ENCODE measurements around the gene COL23A1.
"Not testable (repeated sequence)": the region's sequence is repeated elsewhere in the genome, so short reads cannot be mapped to it uniquely, and the experiment has no call there.

The COL23A1 gene

DNA sequence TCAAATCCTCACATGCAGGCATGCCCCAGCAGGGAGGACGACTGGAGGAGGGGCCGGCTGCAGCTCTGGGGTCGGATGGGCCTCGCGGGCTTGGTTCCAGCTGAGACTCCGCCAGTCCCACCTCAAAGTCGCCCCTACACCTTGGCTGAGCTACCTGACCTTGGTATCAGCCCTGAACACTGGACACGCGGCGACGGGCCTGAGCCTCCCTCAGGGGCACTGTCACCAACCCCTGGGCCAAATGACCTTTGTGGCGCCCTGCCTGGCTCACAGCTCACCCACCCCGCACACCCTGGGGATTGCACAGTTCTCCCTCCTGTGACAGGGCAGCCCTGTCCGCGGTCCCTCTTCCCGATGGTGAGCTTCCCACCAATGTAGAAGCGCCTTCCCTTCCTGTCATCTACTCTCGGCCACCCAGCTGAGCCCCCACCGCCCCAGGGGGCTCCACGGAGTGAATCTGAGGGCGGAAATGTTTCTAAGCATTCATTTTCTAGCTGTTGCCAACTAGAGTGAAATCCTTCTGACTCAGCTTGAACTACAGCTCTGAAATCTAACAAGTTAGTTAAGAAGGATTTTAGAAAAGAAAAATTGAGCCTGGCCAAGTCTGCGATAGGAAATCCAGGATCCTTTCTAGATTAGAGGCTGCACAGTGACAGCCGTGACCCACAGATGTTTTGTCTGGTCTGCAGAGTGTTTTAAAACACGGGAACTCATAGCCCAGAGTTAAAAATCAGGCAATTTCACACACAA lies 218.7 kb downstream of the COL23A1 start:
- TF ChIP-seq, protein P1, sequence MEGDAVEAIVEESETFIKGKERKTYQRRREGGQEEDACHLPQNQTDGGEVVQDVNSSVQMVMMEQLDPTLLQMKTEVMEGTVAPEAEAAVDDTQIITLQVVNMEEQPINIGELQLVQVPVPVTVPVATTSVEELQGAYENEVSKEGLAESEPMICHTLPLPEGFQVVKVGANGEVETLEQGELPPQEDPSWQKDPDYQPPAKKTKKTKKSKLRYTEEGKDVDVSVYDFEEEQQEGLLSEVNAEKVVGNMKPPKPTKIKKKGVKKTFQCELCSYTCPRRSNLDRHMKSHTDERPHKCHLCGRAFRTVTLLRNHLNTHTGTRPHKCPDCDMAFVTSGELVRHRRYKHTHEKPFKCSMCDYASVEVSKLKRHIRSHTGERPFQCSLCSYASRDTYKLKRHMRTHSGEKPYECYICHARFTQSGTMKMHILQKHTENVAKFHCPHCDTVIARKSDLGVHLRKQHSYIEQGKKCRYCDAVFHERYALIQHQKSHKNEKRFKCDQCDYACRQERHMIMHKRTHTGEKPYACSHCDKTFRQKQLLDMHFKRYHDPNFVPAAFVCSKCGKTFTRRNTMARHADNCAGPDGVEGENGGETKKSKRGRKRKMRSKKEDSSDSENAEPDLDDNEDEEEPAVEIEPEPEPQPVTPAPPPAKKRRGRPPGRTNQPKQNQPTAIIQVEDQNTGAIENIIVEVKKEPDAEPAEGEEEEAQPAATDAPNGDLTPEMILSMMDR (IDR thresholded peaks at IDR 0.05; ENCODE audit: low read length, missing control alignments) = no peak
- no peak for DNase-seq (ENCODE audit: low read depth)
- no peak overlapping the region for H3K4me3 ChIP-seq (replicated peaks; ENCODE audit: low read depth, low read length)

DNA sequence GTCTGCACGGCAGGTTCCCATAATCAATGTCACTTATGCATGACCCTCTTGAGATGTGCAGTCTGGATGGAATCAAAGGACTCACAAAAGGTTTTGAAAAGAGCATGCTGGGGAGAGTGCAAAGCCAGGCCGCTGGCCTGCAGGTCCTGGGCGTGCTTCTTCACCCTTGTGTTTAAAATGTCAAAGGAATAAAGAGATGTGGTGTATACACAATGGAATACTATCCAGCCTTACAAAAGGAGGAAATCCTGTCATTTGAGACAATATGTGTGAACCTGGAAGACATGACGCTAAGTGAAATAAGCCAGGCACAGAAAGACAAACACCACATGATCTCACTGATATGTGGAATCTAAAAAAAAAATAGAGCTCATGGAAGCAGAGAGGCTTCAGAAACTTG lies 220.1 kb downstream of the COL23A1 start:
- H3K4me3 ChIP-seq (replicated peaks; ENCODE audit: low read depth, low read length) = no peak overlapping the region
- DNase-seq (ENCODE audit: low read depth) = no peak
- TF ChIP-seq, protein P1 (IDR thresholded peaks at IDR 0.05; ENCODE audit: low read length, missing control alignments) = no peak

GRCh38 chr5:178369469-178369868 lies 220.7 kb downstream of the COL23A1 start:
- not testable (repeated sequence) for DNase-seq (ENCODE audit: low read depth); H3K4me3 ChIP-seq (replicated peaks; ENCODE audit: low read depth, low read length)

GRCh38 chr5:178368716-178369300 lies 221.4 kb downstream of the COL23A1 start:
- no peak overlapping the region for H3K4me3 ChIP-seq (replicated peaks; ENCODE audit: low read depth, low read length)
- DNase-seq (ENCODE audit: low read depth) = no peak
- TF ChIP-seq, protein P1 (IDR thresholded peaks at IDR 0.05; ENCODE audit: low read length, missing control alignments) = no peak

GRCh38 chr5:178368274-178368673 lies 221.9 kb downstream of the COL23A1 start:
- TF ChIP-seq, protein P1 (IDR thresholded peaks at IDR 0.05; ENCODE audit: low read length, missing control alignments) = no peak
- DNase-seq (ENCODE audit: low read depth) = no peak
- no peak overlapping the region for H3K4me3 ChIP-seq (replicated peaks; ENCODE audit: low read depth, low read length)

GRCh38 chr5:178367736-178368120 lies 222.5 kb downstream of the COL23A1 start:
- no peak for DNase-seq (ENCODE audit: low read depth)
- TF ChIP-seq, protein P1 (IDR thresholded peaks at IDR 0.05; ENCODE audit: low read length, missing control alignments) = no peak
- H3K4me3 ChIP-seq (replicated peaks; ENCODE audit: low read depth, low read length) = no peak overlapping the region

DNA sequence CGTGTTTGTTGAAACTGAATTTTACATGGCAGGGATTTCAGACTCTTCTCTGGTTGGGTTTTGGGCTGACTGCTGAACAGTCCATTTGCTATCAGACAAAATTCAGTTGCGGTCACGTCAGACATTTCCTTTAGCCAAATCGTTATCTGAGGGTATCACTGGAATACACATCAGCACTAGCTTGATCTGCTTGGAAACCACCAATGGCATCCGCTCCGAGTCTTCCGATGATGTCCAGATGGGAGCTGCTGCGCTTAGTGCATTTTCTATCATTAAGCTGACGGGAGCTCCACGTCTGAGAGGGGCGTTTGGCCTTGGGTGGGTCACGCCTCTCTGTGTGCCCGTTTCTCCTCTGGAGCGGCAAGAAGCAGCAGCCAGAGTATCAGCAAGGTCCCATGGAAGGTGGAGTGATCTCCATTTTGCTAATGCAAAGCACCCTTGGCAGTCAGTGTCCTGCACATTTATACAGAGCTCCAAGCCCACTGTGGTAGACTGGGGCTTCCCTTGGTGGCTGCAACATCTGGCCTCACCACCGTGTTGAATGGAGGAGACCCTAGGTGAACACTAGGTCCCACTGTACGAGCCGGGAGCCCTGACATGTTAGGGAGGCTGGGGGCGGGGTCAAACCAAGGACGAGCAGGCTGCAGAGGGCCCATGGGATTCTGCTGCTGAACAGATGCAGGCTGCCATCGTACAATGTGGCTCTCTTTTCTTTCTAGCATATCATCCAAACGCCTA lies 223.0 kb downstream of the COL23A1 start:
- TF ChIP-seq, protein P1 (IDR thresholded peaks at IDR 0.05; ENCODE audit: low read length, missing control alignments) = no peak
- no peak overlapping the region for H3K4me3 ChIP-seq (replicated peaks; ENCODE audit: low read depth, low read length)
- DNase-seq (ENCODE audit: low read depth) = no peak

All from fibroblast of pulmonary artery (primary cell).